IPS DF 6.9 (cell line): ENCODE results near the gene LHX3.

Experiments
- DNase-seq: peaks from one replicate; pipeline ENCODE4 v3.0.0-alpha.2; 2013; ENCODE audit warnings: low read depth, low spot score
- H3K27ac ChIP-seq: one replicate; pipeline ENCODE4 v1.5.1; 2013; ENCODE audit warnings: low read length, control low read depth
- H3K27me3 ChIP-seq: 2 replicates; pipeline ENCODE4 v1.6.1; 2013; ENCODE audit warnings: mild to moderate bottlenecking, low read length; ENCODE audit not compliant: control insufficient read depth, insufficient read depth
- H3K36me3 ChIP-seq: 2 replicates; pipeline ENCODE4 v1.6.1; 2013; ENCODE audit warnings: low read length; ENCODE audit not compliant: control insufficient read depth, insufficient read depth
- H3K4me1 ChIP-seq: 2 replicates; pipeline ENCODE4 v1.6.1; 2013; ENCODE audit warnings: low read length; ENCODE audit not compliant: control insufficient read depth, insufficient read depth
- H3K4me3 ChIP-seq: 2 replicates; pipeline ENCODE4 v1.5.1; 2013; ENCODE audit warnings: mild to moderate bottlenecking, low read length
- H3K9me3 ChIP-seq: 2 replicates; pipeline ENCODE4 v1.6.1; 2013; ENCODE audit warnings: low read length, inconsistent platforms; ENCODE audit not compliant: control insufficient read depth, insufficient read depth
- WGBS: extraction: QIAGEN DNeasy Blood & Tissue Kit; methylation state at CpG from one replicate; pipeline ENCODE4 v1.1.7; 2013; ENCODE audit warnings: mixed read lengths, missing lambda C conversion rate; ENCODE audit not compliant: insufficient read length, insufficient coverage; 5-methylcytosine and 5-hydroxymethylcytosine counted together

Gene LHX3

GRCh38 chr9:136207616-136208015, 2.7 kb upstream of the LHX3 start:
- Histone ChIP-seq H3K4me1 (peaks cover 5% of the 10 kb centered on the region), H3K36me3 (peaks cover 9% of the 10 kb centered on the region), H3K27ac (no peak overlapping the region), H3K27me3 (peaks cover 23% of the 10 kb centered on the region), H3K9me3 (no peaks in the 10 kb centered on the region), H3K4me3 (no peak overlapping the region)
- WGBS, result no CpG with 5 or more reads among the region's 9 CpGs
- no peak for DNase-seq

- Histone ChIP-seq H3K4me3 (no peak overlapping the region), H3K4me1 (peaks cover 5% of the 10 kb centered on the region), H3K9me3 (no peaks in the 10 kb centered on the region), H3K27ac (no peak overlapping the region), H3K27me3 (peaks cover 31% of the 10 kb centered on the region), H3K36me3 (peaks cover 9% of the 10 kb centered on the region)
- WGBS, result no CpG with 5 or more reads among the region's 16 CpGs
- DNase-seq, result no peak
These were observed 1.8 kb upstream of the LHX3 start for GRCh38 chr9:136206602-136207275.

GRCh38 chr9:136205707-136205992, 722 bp upstream of the LHX3 start:
- H3K36me3 ChIP-seq, result peaks cover 2% of the 10 kb centered on the region; the same call in 1 of the 2 replicates
- no peak overlapping the region for H3K4me3 ChIP-seq
- H3K27ac ChIP-seq, result no peak overlapping the region
- DNase-seq, result no peak
- peaks cover 5% of the 10 kb centered on the region for H3K4me1 ChIP-seq
- peaks cover 42% of the 10 kb centered on the region for H3K27me3 ChIP-seq
- no CpG with 5 or more reads among the region's 5 CpGs for WGBS
- no peaks in the 10 kb centered on the region for H3K9me3 ChIP-seq

GRCh38 chr9:136204145-136204805, 653 bp downstream of the LHX3 start:
- DNase-seq, result no peak
- WGBS, result no CpG with 5 or more reads among the region's 25 CpGs
- Histone ChIP-seq H3K27me3 (peaks cover 56% of the 10 kb centered on the region), H3K27ac (no peak overlapping the region), H3K4me1 (peaks cover 7% of the 10 kb centered on the region), H3K4me3 (no peak overlapping the region), H3K36me3 (peaks cover 2% of the 10 kb centered on the region; the same call in 1 of the 2 replicates), H3K9me3 (no peaks in the 10 kb centered on the region)

- H3K9me3 ChIP-seq, result no peaks in the 10 kb centered on the region
- peaks cover under 1% of the 10 kb centered on the region; the same call in 1 of the 2 replicates for H3K36me3 ChIP-seq
- peaks cover 8% of the 10 kb centered on the region for H3K4me1 ChIP-seq
- H3K27ac ChIP-seq, result no peak overlapping the region
- WGBS, result no CpG with 5 or more reads among the region's 33 CpGs
- no peak for DNase-seq
- H3K4me3 ChIP-seq, result peak overlapping the region; percentile 20; the same call in 1 of the 2 replicates
- peaks cover 61% of the 10 kb centered on the region for H3K27me3 ChIP-seq
These were observed 1.4 kb downstream of the LHX3 start for GRCh38 chr9:136203408-136204144.

- Histone ChIP-seq H3K27ac (no peak overlapping the region), H3K27me3 (peaks cover 69% of the 10 kb centered on the region), H3K9me3 (no peaks in the 10 kb centered on the region), H3K4me3 (peak overlapping the region; percentile 20; the same call in 1 of the 2 replicates), H3K4me1 (peaks cover 8% of the 10 kb centered on the region), H3K36me3 (no peaks in the 10 kb centered on the region)
- no CpG with 5 or more reads among the region's 99 CpGs for WGBS
- DNase-seq, result no peak
These were observed 2.2 kb downstream of the LHX3 start for GRCh38 chr9:136202454-136203407.

GRCh38 chr9:136201609-136202453, 3.1 kb downstream of the LHX3 start:
- H3K36me3 ChIP-seq, result no peaks in the 10 kb centered on the region
- no peaks in the 10 kb centered on the region for H3K9me3 ChIP-seq
- H3K4me1 ChIP-seq, result peaks cover 10% of the 10 kb centered on the region
- H3K27me3 ChIP-seq, result peaks cover 77% of the 10 kb centered on the region
- no peak overlapping the region for H3K4me3 ChIP-seq
- WGBS, result no CpG with 5 or more reads among the region's 85 CpGs
- no peak for DNase-seq
- H3K27ac ChIP-seq, result no peak overlapping the region

- DNase-seq, result no peak
- H3K27me3 ChIP-seq, result peaks cover 84% of the 10 kb centered on the region
- H3K36me3 ChIP-seq, result no peaks in the 10 kb centered on the region
- H3K4me3 ChIP-seq, result no peak overlapping the region
- WGBS, result no CpG with 5 or more reads among the region's 13 CpGs
- no peaks in the 10 kb centered on the region for H3K9me3 ChIP-seq
- peaks cover 13% of the 10 kb centered on the region for H3K4me1 ChIP-seq
- no peak overlapping the region for H3K27ac ChIP-seq
These were observed 3.8 kb downstream of the LHX3 start for GRCh38 chr9:136201174-136201573.

GRCh38 chr9:136200424-136200823, 4.5 kb downstream of the LHX3 start:
- H3K27me3 ChIP-seq, result peaks cover 90% of the 10 kb centered on the region
- peaks cover 15% of the 10 kb centered on the region for H3K4me1 ChIP-seq
- no peak for DNase-seq
- no peak overlapping the region for H3K27ac ChIP-seq
- H3K9me3 ChIP-seq, result no peaks in the 10 kb centered on the region
- no CpG with 5 or more reads among the region's 19 CpGs for WGBS
- H3K4me3 ChIP-seq, result no peak overlapping the region
- no peaks in the 10 kb centered on the region for H3K36me3 ChIP-seq
